Activated CD8-positive, alpha-beta T cell treated with anti-CD3 and anti-CD28 coated beads, Interleukin-2, amount 10 ng/mL, durations not matched to agents 7 days and 5 days (primary cell): Measurements from ENCODE around the gene FHDC1. TPM values are rescaled to one million over a fixed set of nuclear protein-coding genes. Genes with fewer than 3 reads are reported as not detected.

Source experiments
- ATAC-seq: fragments of 150-1000 bp; cut with Tn5 transposase; one replicate; pipeline ENCODE4 v1.10.0; 2021; ENCODE audit warnings: moderate library complexity
- CTCF ChIA-PET: fragments of 350-600 bp; sonication (Branson Sonifier 250); formaldehyde crosslinking; loops from one replicate; lab custom pipeline; 2021; ENCODE audit warnings: antibody characterized with exemption; lab: Charles Lee
- POLR2A ChIA-PET: fragments of 350-600 bp; sonication (Branson Sonifier 250); formaldehyde crosslinking; loops from one replicate; lab custom pipeline; 2021; ENCODE audit warnings: antibody characterized with exemption; lab: Charles Lee
- DNase-seq: peaks from one replicate; pipeline ENCODE4 v3.0.0-alpha.2; 2020
- H3K27ac Mint-ChIP-seq: one replicate; pipeline ENCODE4 v1.8.0; 2021; ENCODE audit warnings: mild to moderate bottlenecking, mixed read lengths
- H3K27me3 Mint-ChIP-seq: one replicate; pipeline ENCODE4 v1.8.0; 2021; ENCODE audit warnings: low read depth, mixed read lengths
- H3K36me3 Mint-ChIP-seq: one replicate; pipeline ENCODE4 v1.8.0; 2021; ENCODE audit warnings: low read depth, mixed read lengths
- H3K4me1 Mint-ChIP-seq: one replicate; pipeline ENCODE4 v1.8.0; 2021; ENCODE audit warnings: low read depth, mixed read lengths
- H3K4me3 Mint-ChIP-seq: one replicate; pipeline ENCODE4 v1.8.0; 2021; ENCODE audit warnings: mild to moderate bottlenecking, mixed read lengths
- H3K9me3 Mint-ChIP-seq: one replicate; pipeline ENCODE4 v1.8.0; 2022; ENCODE audit warnings: mixed read lengths; ENCODE audit not compliant: insufficient read depth
- total RNA-seq, 2 experiments: library from RNA; stranded (reverse); gene quantifications; one replicate each; pipeline ENCODE4 v1.2.3, GENCODE V29; 2021

FHDC1 gene
- total RNA-seq, 2 experiments from 2014 or later, result 0.13 to 0.24 TPM

GRCh38 chr4:152946446-152946845 is 10.3 kb downstream of the FHDC1 start:
- ATAC-seq, result no peak
- ChIA-PET CTCF (no interaction called here), POLR2A (no interaction called here)
- H3K9me3 Mint-ChIP-seq, result no peaks in the 10 kb centered on the region
- H3K4me3 Mint-ChIP-seq, result no peak overlapping the region
- no peaks in the 10 kb centered on the region for H3K36me3 Mint-ChIP-seq
- no peak overlapping the region for H3K27ac Mint-ChIP-seq
- H3K27me3 Mint-ChIP-seq, result peaks cover 29% of the 10 kb centered on the region
- H3K4me1 Mint-ChIP-seq, result no peaks in the 10 kb centered on the region
- no peak for DNase-seq

GRCh38 chr4:152947311-152947710 is 11.2 kb downstream of the FHDC1 start:
- ChIA-PET POLR2A (no interaction called here), CTCF (no interaction called here)
- no peak for DNase-seq
- no peaks in the 10 kb centered on the region for H3K4me1 Mint-ChIP-seq
- no peak overlapping the region for H3K4me3 Mint-ChIP-seq
- peaks cover 20% of the 10 kb centered on the region for H3K27me3 Mint-ChIP-seq
- H3K36me3 Mint-ChIP-seq, result no peaks in the 10 kb centered on the region
- no peak for ATAC-seq
- no peaks in the 10 kb centered on the region for H3K9me3 Mint-ChIP-seq
- H3K27ac Mint-ChIP-seq, result no peak overlapping the region

- Mint-ChIP-seq H3K27me3 (peaks cover 18% of the 10 kb centered on the region), H3K4me3 (no peak overlapping the region), H3K27ac (no peak overlapping the region), H3K4me1 (no peaks in the 10 kb centered on the region), H3K36me3 (no peaks in the 10 kb centered on the region), H3K9me3 (no peaks in the 10 kb centered on the region)
- no peak for DNase-seq
- POLR2A ChIA-PET, result no interaction called here
- ATAC-seq, result no peak
- CTCF ChIA-PET, result no interaction called here
Measured at GRCh38 chr4:152949930-152950329, 13.8 kb downstream of the FHDC1 start.

- ATAC-seq, result no peak
- no peaks in the 10 kb centered on the region for H3K4me1 Mint-ChIP-seq
- no peak overlapping the region for H3K27ac Mint-ChIP-seq
- H3K27me3 Mint-ChIP-seq, result peaks cover 17% of the 10 kb centered on the region
- no peak overlapping the region for H3K4me3 Mint-ChIP-seq
- no peaks in the 10 kb centered on the region for H3K36me3 Mint-ChIP-seq
- CTCF ChIA-PET, result no interaction called here
- no peak for DNase-seq
- POLR2A ChIA-PET, result no interaction called here
- H3K9me3 Mint-ChIP-seq, result no peaks in the 10 kb centered on the region
Measured at GRCh38 chr4:152950402-152951274, 14.5 kb downstream of the FHDC1 start.

DNA sequence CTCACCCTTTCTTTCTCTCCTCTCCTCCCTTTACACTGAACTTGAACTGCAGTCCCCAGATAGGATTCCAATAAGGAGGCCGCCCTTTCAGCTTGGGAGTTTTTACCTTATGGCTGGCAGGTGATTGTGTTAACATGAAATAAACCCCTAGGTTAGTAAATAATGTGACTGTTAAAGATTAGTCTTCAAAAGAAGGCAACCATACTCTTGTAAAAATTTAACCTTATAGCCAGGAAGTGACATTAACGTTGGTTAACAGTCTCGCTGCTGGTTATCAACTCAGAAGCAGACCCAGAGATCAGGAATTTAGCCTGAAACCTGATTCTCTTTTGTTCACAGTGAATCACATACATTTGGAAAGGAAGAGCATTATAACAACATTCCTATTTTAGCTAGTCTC is 15.2 kb downstream of the FHDC1 start:
- H3K9me3 Mint-ChIP-seq, result no peaks in the 10 kb centered on the region
- H3K4me3 Mint-ChIP-seq, result no peak overlapping the region
- H3K36me3 Mint-ChIP-seq, result no peaks in the 10 kb centered on the region
- CTCF ChIA-PET, result no interaction called here
- H3K4me1 Mint-ChIP-seq, result no peaks in the 10 kb centered on the region
- no peak for DNase-seq
- no peak overlapping the region for H3K27ac Mint-ChIP-seq
- POLR2A ChIA-PET, result no interaction called here
- no peak for ATAC-seq
- peaks cover 15% of the 10 kb centered on the region for H3K27me3 Mint-ChIP-seq

- POLR2A ChIA-PET, result no interaction called here
- DNase-seq (no peak), ATAC-seq (no peak)
- no peaks in the 10 kb centered on the region for H3K4me1 Mint-ChIP-seq
- no peak overlapping the region for H3K27ac Mint-ChIP-seq
- CTCF ChIA-PET, result no interaction called here
- H3K9me3 Mint-ChIP-seq, result no peaks in the 10 kb centered on the region
- H3K4me3 Mint-ChIP-seq, result no peak overlapping the region
- H3K36me3 Mint-ChIP-seq, result no peaks in the 10 kb centered on the region
- peaks cover 12% of the 10 kb centered on the region for H3K27me3 Mint-ChIP-seq
Measured at GRCh38 chr4:152953514-152953913, 17.4 kb downstream of the FHDC1 start.

GRCh38 chr4:152954741-152955140 is 18.6 kb downstream of the FHDC1 start:
- H3K4me3 Mint-ChIP-seq, result no peak overlapping the region
- ChIA-PET POLR2A (no interaction called here), CTCF (no interaction called here)
- H3K27ac Mint-ChIP-seq, result no peak overlapping the region
- no peaks in the 10 kb centered on the region for H3K4me1 Mint-ChIP-seq
- H3K9me3 Mint-ChIP-seq, result no peaks in the 10 kb centered on the region
- ATAC-seq (no peak), DNase-seq (no peak)
- H3K36me3 Mint-ChIP-seq, result no peaks in the 10 kb centered on the region
- peaks cover 12% of the 10 kb centered on the region for H3K27me3 Mint-ChIP-seq

DNA sequence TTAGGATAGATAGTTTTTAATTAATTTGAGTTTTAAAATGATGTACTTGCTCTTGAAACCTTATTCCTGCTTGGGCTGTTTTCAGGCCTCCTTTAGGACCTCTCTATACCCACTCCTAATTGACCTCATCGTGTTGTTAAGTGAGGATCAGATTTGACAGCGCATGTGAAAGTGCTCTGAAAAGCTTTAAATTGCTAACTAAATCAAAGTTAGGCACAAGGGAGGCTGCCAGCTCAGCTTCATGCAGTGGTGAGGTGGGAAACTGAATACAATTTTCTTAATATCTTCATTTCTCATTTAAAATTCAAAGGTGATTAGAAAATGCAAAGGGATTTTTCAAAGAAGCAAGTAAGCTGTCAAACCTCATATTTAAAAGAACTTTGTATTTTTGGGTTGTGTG is 20.0 kb downstream of the FHDC1 start:
- Mint-ChIP-seq H3K4me3 (no peak overlapping the region), H3K9me3 (no peaks in the 10 kb centered on the region), H3K27ac (no peak overlapping the region), H3K36me3 (no peaks in the 10 kb centered on the region), H3K27me3 (peaks cover 9% of the 10 kb centered on the region), H3K4me1 (no peaks in the 10 kb centered on the region)
- DNase-seq (no peak), ATAC-seq (no peak)
- ChIA-PET CTCF (no interaction called here), POLR2A (no interaction called here)

DNA sequence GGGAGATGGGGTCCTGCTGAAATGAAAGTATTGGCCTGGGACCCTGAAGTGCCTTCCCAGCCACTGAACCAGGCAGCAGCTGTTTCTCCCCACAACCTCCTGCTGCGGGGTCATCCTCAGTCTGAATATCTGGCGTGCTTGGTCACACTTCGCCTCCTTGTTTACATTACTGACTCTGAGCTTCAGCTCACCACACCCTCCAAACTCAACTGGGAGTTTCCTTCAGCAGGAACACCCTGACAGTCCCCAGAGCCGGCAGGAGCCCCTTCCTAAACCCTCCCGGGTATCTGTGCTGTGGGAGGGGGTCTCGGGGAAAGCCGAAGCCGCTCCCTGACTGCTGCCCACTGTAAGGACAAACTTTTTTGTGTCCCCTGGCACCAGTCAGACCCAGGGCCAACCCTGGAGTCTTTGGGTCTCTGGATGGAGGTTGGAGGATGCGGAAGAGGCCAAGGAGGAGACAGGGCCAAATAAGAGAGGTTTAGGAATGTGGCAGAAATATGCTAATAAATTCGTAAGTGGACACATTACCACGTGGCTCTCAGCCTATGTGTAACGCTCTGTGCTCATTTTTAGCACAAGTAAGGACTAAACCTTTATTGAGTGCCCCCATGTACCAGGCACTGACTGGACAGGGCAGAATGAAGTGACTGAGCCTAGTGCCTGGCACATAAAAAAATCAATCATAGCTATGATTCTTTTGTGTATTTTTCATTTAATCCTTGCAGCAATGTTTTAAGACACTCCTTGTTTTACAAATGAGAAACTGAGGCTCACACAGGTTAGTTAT is 20.7 kb downstream of the FHDC1 start:
- ATAC-seq (no peak), DNase-seq (no peak)
- ChIA-PET CTCF (no interaction called here), POLR2A (no interaction called here)
- Mint-ChIP-seq H3K4me3 (no peak overlapping the region), H3K4me1 (no peaks in the 10 kb centered on the region), H3K27me3 (peaks cover 10% of the 10 kb centered on the region), H3K36me3 (no peaks in the 10 kb centered on the region), H3K9me3 (no peaks in the 10 kb centered on the region), H3K27ac (no peak overlapping the region)

- no peak for DNase-seq
- ATAC-seq, result no peak
- Mint-ChIP-seq H3K9me3 (no peaks in the 10 kb centered on the region), H3K4me1 (no peaks in the 10 kb centered on the region), H3K4me3 (no peak overlapping the region), H3K27ac (no peak overlapping the region), H3K27me3 (peaks cover 10% of the 10 kb centered on the region), H3K36me3 (no peaks in the 10 kb centered on the region)
- ChIA-PET POLR2A (no interaction called here), CTCF (no interaction called here)
Measured at GRCh38 chr4:152957437-152958171, 21.5 kb downstream of the FHDC1 start.

DNA sequence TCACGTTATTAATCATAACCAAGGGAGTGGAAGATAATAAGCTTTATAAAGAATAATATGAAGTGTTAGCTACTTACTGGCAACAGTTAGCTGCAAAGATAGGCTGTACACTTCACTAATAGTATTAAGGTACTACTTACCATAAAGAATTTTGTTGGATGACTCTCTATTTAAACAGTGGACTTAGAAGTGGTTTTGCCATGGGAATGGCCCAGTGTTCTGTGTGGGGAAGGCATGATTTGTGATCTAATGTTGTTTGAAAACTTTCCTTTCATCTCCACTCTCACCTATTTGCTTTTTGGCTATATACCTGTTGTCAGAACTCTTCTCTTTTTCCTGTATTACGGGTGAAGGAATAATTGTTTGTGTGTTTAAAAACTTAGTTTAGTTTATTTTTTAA is 23.0 kb downstream of the FHDC1 start:
- Mint-ChIP-seq H3K4me3 (no peak overlapping the region), H3K27ac (no peak overlapping the region), H3K9me3 (no peaks in the 10 kb centered on the region), H3K36me3 (no peaks in the 10 kb centered on the region), H3K27me3 (peaks cover 11% of the 10 kb centered on the region), H3K4me1 (no peaks in the 10 kb centered on the region)
- DNase-seq, result no peak
- CTCF ChIA-PET, result no interaction called here
- POLR2A ChIA-PET, result no interaction called here
- no peak for ATAC-seq

DNA sequence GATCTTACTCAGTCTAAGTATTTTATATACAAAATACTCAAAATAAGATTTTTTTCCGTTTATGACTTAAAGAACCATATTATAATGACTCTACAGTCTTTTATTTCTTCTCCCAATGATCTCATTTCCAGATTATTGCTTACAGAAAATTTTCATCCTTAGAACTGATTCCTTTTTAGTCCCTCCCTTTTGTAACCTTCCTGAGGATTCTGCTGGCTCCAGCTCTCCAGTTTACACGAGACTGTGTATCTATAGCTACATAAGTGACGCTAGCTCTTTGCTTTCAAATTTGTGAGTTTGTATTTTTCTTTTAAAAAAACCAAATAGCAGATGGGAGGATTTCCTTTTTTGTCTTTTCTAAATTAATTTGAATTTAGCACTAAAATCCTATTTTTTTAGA is 24.0 kb downstream of the FHDC1 start:
- H3K9me3 Mint-ChIP-seq, result no peaks in the 10 kb centered on the region
- ChIA-PET CTCF (no interaction called here), POLR2A (no interaction called here)
- no peaks in the 10 kb centered on the region for H3K4me1 Mint-ChIP-seq
- no peaks in the 10 kb centered on the region for H3K36me3 Mint-ChIP-seq
- DNase-seq, result no peak
- ATAC-seq, result no peak
- H3K27me3 Mint-ChIP-seq, result peaks cover 13% of the 10 kb centered on the region
- H3K4me3 Mint-ChIP-seq, result no peak overlapping the region
- no peak overlapping the region for H3K27ac Mint-ChIP-seq
